Stomach (tissue), 9 donors: Measurements from ENCODE around the gene PCDHA9. TPM values are rescaled to one million over a fixed set of nuclear protein-coding genes. Genes with fewer than 3 reads are reported as not detected.
A peak's percentile ranks its signal among the peaks of the same experiment; 100 is the strongest.
"Not testable (repeated sequence)": the region's sequence is repeated elsewhere in the genome, so short reads cannot be mapped to it uniquely, and the experiment has no call there.

ENCODE experiments used
- DNase-seq, 2 donors: peaks; one replicate each; pipeline versions ENCODE4 v3.0.0 to v3.0.0-alpha.2; 2013 to 2019
- H3K27ac ChIP-seq, 5 donors: fragments of 200-600 bp in 4 of 5; sonication (generic) in 4 of 5; one replicate each; pipeline ENCODE4 v1.5.1; 2013 to 2019; ENCODE audit warnings: mild to moderate bottlenecking in 1 of 5, moderate library complexity in 1 of 5
- H3K27me3 ChIP-seq, 3 donors: fragments of 200-600 bp; sonication (generic); one replicate each; pipeline ENCODE4 v1.5.1; 2017 to 2019; ENCODE audit warnings: mixed run types in 1 of 3
- H3K36me3 ChIP-seq, 4 donors: fragments of 200-600 bp; sonication (generic); 1 replicate in 3 of 4; 2 replicates in 1 of 4; pipeline ENCODE4 v1.5.1; 2016 to 2019
- H3K4me1 ChIP-seq, 4 donors: fragments of 200-600 bp; sonication (generic); one replicate each; pipeline ENCODE4 v1.5.1; 2016 to 2019
- H3K4me3 ChIP-seq, 4 donors: fragments of 200-600 bp; sonication (generic) in 3 of 4; one replicate each; pipeline ENCODE4 v1.5.1; 2016 to 2019; ENCODE audit warnings: mild to moderate bottlenecking in 1 of 4
- H3K9me3 ChIP-seq, 4 donors: fragments of 200-600 bp; sonication (generic); one replicate each; pipeline ENCODE4 v1.5.1; 2016 to 2019
- EP300 ChIP-seq: sonication (generic); formaldehyde crosslinking; IDR thresholded peaks from one replicate; pipeline ENCODE4 v1.6.1; 2017; ENCODE audit warnings: antibody characterized with exemption
- POLR2A ChIP-seq, 4 donors: fragments of 450-650 bp; IDR thresholded peaks; one replicate each; pipeline ENCODE4 v1.6.1; 2016; ENCODE audit warnings: antibody characterized with exemption in 4 of 4, control low read depth in 2 of 4, mild to moderate bottlenecking in 1 of 4, moderate library complexity in 1 of 4
- POLR2AphosphoS5 ChIP-seq, 3 donors: sonication (generic); formaldehyde crosslinking; IDR thresholded peaks; one replicate each; pipeline ENCODE4 v1.6.1; 2016; ENCODE audit warnings: antibody characterized with exemption in 3 of 3
- WGBS, 5 donors: extraction: QIAGEN DNeasy Blood & Tissue Kit in 3 of 5; methylation state at CpG; one replicate each; pipeline versions ENCODE4 v1.1.5 to v1.1.7; 2013 to 2018; 5-methylcytosine and 5-hydroxymethylcytosine counted together
- intact Hi-C: fragments of 100-400 bp; cut with DNase I; formaldehyde crosslinking; loops from one replicate; pipeline ENCODE4 v1.15.1; 2023; ENCODE audit warnings: low total_unique reads
- polyA plus RNA-seq, 3 donors: library from polyadenylated mRNA; stranded (reverse); fragments of 200-250 nt; gene quantifications; one replicate each; pipeline ENCODE4 v1.2.3, GENCODE V29; 2013
- total RNA-seq, 5 donors: library from RNA; depleted of rRNA; stranded (reverse); fragments of >200 nt; gene quantifications; one replicate each; pipeline versions ENCODE4 v1.1.0 to v1.2.3, GENCODE V29; 2014 to 2016
- TF ChIP-seq, protein P1 (sequence below), 7 experiments: fragments of 450-650 bp in 4 of 7; fragments of 200-600 bp in 3 of 7; sonication (generic) in 3 of 7; IDR thresholded peaks; one replicate each; pipeline ENCODE4 v1.5.1; 2016 to 2019; ENCODE audit warnings: antibody characterized with exemption in 7 of 7, control low read depth in 2 of 7, mild to moderate bottlenecking in 1 of 7
- donor health status: healthy with polysubstance abuse.
- donor health status: Bipolar disorder and iron deficiency.
- donor health status: healthy.

PCDHA9 gene
- total and polyA plus RNA-seq, 8 donors = 0.03 to 3.3 (median 0.59) TPM; not detected in 4

DNA sequence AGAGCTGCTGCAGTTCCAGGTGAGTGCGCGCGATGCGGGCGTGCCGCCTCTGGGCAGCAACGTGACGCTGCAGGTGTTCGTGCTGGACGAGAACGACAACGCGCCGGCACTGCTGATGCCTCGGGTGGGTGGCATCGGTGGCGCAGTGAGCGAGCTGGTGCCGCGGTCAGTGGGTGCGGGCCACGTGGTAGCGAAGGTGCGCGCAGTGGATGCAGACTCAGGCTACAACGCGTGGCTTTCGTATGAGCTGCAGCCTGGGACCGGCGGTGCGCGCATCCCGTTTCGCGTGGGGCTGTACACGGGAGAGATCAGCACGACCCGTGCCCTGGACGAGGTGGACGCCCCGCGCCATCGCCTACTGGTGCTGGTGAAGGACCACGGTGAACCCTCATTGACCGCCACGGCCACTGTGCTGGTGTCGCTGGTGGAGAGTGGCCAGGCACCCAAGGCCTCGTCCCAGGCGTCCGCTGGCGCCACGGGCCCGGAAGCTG lies 45.4 kb upstream of the PCDHA9 start:
- no peak overlapping the region for H3K27ac ChIP-seq

GRCh38 chr5:140806834-140807775 lies 41.1 kb upstream of the PCDHA9 start, which contains the start of gene PCDHA4:
Gene PCDHA4 (plus strand): TSS chr5:140807068.
- Histone ChIP-seq H3K4me3 (peak within 1 kb of the TSS; percentile 19 to 31 (median 26)), H3K27ac (no peak within 1 kb of the TSS), H3K9me3 (peaks cover 17 to 77% (median 57%) of the 10 kb centered on the region in 4 donors), H3K36me3 (no peaks in the 10 kb centered on the region), H3K27me3 (peaks cover 0 to 42% (median 3%) of the 10 kb centered on the region in 3 donors), H3K4me1 (no peaks in the 10 kb centered on the region)
- WGBS, 5 donors = 20 to 29% (median 25%) methylated on average over 31 to 42 of the region's 47 CpGs
- intact Hi-C loops = no loop called here
- peak in 1 of 2 donors; percentile 24 for DNase-seq
- TF ChIP-seq, protein P1, sequence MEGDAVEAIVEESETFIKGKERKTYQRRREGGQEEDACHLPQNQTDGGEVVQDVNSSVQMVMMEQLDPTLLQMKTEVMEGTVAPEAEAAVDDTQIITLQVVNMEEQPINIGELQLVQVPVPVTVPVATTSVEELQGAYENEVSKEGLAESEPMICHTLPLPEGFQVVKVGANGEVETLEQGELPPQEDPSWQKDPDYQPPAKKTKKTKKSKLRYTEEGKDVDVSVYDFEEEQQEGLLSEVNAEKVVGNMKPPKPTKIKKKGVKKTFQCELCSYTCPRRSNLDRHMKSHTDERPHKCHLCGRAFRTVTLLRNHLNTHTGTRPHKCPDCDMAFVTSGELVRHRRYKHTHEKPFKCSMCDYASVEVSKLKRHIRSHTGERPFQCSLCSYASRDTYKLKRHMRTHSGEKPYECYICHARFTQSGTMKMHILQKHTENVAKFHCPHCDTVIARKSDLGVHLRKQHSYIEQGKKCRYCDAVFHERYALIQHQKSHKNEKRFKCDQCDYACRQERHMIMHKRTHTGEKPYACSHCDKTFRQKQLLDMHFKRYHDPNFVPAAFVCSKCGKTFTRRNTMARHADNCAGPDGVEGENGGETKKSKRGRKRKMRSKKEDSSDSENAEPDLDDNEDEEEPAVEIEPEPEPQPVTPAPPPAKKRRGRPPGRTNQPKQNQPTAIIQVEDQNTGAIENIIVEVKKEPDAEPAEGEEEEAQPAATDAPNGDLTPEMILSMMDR (IDR thresholded peaks at IDR 0.05) = peak in 2 of 7 experiments; percentile 27 to 28
- no peak for TF ChIP-seq POLR2A (IDR thresholded peaks at IDR 0.05)

More for the DNA sequence above, 45.4 kb upstream of the PCDHA9 start:
- WGBS, 5 donors = 43 to 65% (median 54%) methylated on average over 32 to 53 of the region's 53 CpGs
- no peaks in the 10 kb centered on the region for H3K4me1 ChIP-seq
- no peak for TF ChIP-seq POLR2AphosphoS5 (IDR thresholded peaks at IDR 0.05)
- peaks cover 24 to 77% (median 52%) of the 10 kb centered on the region in 4 donors for H3K9me3 ChIP-seq
- H3K4me3 ChIP-seq = no peak overlapping the region
- H3K36me3 ChIP-seq = no peaks in the 10 kb centered on the region
- peaks cover 0 to 49% (median 3%) of the 10 kb centered on the region in 3 donors for H3K27me3 ChIP-seq
- DNase-seq = no peak
- intact Hi-C loops = no loop called here

DNA sequence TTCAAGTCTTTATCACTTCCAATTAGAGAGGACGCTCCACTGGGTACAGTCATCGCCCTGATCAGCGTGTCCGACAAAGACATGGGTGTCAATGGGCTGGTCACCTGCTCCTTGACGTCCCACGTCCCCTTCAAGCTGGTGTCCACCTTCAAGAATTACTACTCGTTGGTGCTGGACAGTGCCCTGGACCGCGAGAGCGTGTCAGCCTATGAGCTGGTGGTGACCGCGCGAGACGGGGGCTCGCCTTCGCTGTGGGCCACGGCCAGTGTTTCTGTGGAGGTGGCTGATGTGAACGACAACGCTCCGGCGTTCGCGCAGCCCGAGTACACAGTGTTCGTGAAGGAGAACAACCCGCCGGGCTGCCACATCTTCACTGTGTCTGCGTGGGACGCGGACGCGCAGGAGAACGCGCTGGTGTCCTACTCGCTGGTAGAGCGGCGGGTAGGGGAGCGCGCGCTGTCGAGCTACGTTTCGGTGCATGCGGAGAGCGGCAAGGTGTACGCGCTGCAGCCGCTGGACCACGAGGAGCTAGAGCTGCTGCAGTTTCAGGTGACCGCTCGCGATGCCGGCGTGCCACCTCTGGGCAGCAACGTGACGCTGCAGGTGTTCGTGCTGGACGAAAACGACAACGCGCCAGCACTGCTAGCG lies 39.8 kb upstream of the PCDHA9 start:
- H3K4me1 ChIP-seq, H3K4me3 ChIP-seq, intact Hi-C loops, DNase-seq, H3K36me3 ChIP-seq, H3K27ac ChIP-seq: not testable (repeated sequence)
- Histone ChIP-seq H3K27me3 (peaks cover 0 to 29% (median 0%) of the 10 kb centered on the region in 3 donors), H3K9me3 (peaks cover 5 to 75% (median 44%) of the 10 kb centered on the region in 4 donors)
- 60 to 72% (median 64%) methylated on average over 58 to 62 of the region's 62 CpGs for WGBS, 5 donors

DNA sequence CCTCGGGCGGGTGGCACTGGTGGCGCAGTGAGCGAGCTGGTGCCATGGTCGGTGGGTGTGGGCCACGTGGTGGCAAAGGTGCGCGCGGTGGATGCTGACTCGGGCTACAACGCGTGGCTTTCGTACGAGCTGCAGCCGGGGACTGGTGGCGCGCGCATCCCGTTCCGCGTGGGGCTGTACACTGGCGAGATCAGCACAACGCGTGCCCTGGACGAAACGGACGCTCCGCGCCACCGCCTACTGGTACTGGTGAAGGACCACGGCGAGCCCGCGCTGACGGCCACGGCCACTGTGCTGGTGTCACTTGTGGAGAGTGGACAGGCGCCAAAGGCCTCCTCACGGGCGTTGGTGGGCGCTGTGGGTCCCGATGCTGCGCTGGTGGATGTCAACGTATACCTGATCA lies 39.3 kb upstream of the PCDHA9 start:
- H3K36me3 ChIP-seq = no peaks in the 10 kb centered on the region
- H3K4me1 ChIP-seq = no peaks in the 10 kb centered on the region
- H3K27ac ChIP-seq = no peak overlapping the region
- intact Hi-C loops = no loop called here
- peaks cover 0 to 28% (median 0%) of the 10 kb centered on the region in 3 donors for H3K27me3 ChIP-seq
- no peak for DNase-seq
- 67 to 76% (median 70%) methylated on average over 9 to 43 of the region's 43 CpGs for WGBS, 5 donors
- no peak for TF ChIP-seq POLR2A (IDR thresholded peaks at IDR 0.05)
- TF ChIP-seq, protein P1 (IDR thresholded peaks at IDR 0.05) = no peak
- no peak for TF ChIP-seq EP300
- no peak for TF ChIP-seq POLR2AphosphoS5 (IDR thresholded peaks at IDR 0.05)
- no peak overlapping the region for H3K4me3 ChIP-seq
- peaks cover 4 to 74% (median 45%) of the 10 kb centered on the region in 4 donors for H3K9me3 ChIP-seq
